Dedifferentiated amniotic fluid mesenchymal stem cell (primary cell): ENCODE measurements around the gene TMED10.

Source experiments
- DNase-seq: peaks from one replicate; pipeline ENCODE4 v3.0.0-alpha.2; 2016; ENCODE audit errors: extremely low spot score

The TMED10 gene

GRCh38 chr14:75084513-75084912, 91.9 kb downstream of the TMED10 start:
- DNase-seq = no peak

GRCh38 chr14:75083271-75083670, 93.1 kb downstream of the TMED10 start:
- DNase-seq = no peak

- DNase-seq = no peak
Measured at GRCh38 chr14:75081660-75082229, 94.7 kb downstream of the TMED10 start.
